Activated CD4-positive, alpha-beta T cell treated with anti-CD3 and anti-CD28 coated beads for 24 hours (primary cell): ENCODE data around the gene PFKL.
"Not testable (repeated sequence)": the region's sequence is repeated elsewhere in the genome, so short reads cannot be mapped to it uniquely, and the experiment has no call there.

ENCODE experiments used
- DNase-seq, 2 donors: peaks; one replicate each; pipeline ENCODE4 v3.0.0-alpha.2; 2020; ENCODE audit warnings: low read depth in 2 of 2

PFKL gene

DNA sequence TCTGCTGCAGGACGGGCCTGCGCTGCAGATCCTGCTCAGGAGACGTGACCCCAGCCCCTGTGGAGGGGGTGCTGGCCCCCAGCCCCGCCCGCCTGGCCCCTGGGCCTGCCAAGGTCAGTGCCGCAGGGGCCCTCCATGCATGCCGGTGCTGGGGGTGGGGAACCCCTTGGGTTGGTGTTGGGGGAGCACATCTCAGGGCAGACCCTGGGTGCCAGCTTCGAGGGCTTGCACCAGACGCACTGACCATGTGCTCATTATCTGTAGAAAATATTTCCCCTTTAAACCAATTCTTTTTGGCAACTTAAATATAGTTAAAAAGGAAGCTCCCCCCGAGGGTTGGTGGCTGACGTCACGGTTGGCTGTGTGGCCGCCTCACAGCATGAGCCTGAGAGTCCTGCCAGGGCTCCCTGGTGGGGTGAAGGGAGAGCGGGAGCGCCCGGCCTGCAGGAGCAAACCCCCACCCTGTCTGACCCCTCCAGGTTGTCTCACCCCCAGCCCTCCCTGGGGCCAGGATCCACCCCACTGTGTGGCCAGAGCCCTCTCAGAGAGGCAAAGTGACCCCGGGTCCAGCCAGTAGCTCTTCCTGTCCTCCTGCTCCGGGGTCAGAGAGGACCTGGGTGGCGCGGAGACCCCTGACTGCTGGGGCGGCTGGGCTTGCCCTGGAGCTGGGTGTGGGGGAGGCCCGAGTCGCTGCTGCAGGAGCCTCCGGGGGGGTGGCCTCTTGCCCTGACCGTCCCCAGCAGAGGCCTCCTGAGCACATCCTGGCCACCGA, 5.3 kb upstream of the PFKL start:
- no peak for DNase-seq

GRCh38 chr21:44295163-44295573, 4.7 kb upstream of the PFKL start:
- no peak for DNase-seq

- no peak for DNase-seq
These were observed 4.2 kb upstream of the PFKL start for GRCh38 chr21:44295646-44296045.

DNA sequence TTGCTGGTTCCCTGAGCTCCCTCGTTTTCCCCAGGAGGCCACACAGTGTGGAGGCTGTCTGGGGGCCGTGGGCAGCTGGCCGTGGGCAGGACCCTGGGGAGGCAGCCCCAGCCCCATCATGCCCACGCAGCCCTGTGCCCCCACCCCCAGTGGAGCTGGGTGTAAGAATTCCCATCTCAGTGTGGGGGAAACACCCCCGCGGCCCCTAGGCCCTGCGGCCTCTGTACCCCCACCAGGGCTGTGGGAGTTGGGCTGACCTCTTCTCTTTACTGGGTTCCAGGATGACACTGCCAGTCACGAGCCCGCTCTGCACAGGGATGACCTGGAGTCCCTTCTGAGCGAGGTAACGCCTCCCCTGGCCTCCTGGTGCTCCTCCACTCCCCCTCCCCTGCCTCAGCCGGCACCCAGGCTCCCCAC, 3.7 kb upstream of the PFKL start:
- no peak for DNase-seq

- DNase-seq = no peak
These were observed 2.9 kb upstream of the PFKL start for GRCh38 chr21:44296916-44297315.

DNA sequence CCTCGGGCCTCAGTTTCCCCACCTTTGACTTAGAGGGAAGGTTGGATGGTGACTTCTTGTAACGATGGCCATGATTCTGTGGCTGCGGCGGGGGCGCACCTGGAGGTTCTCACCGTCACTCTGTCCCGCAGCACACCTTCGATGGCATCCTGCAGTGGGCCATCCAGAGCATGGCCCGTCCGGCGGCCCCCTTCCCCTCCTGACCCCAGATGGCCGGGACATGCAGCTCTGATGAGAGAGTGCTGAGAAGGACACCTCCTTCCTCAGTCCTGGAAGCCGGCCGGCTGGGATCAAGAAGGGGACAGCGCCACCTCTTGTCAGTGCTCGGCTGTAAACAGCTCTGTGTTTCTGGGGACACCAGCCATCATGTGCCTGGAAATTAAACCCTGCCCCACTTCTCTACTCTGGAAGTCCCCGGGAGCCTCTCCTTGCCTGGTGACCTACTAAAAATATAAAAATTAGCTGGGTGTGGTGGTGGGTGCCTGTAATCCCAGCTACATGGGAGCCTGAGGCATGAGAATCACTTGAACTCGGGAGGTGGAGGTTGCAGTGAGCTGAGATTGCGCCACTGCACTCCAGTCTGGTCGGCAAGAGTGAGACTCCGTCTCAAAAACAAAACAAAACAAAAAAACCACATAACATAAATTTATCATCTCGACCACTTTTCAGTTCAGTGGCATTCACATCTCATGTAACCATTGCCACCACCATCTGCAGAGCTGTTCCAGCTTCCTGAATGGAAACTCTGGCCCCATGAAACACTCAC, 2.1 kb upstream of the PFKL start:
- peak; percentile 64 to 70 for DNase-seq

GRCh38 chr21:44298301-44298700, 1.6 kb upstream of the PFKL start:
- DNase-seq = no peak

DNA sequence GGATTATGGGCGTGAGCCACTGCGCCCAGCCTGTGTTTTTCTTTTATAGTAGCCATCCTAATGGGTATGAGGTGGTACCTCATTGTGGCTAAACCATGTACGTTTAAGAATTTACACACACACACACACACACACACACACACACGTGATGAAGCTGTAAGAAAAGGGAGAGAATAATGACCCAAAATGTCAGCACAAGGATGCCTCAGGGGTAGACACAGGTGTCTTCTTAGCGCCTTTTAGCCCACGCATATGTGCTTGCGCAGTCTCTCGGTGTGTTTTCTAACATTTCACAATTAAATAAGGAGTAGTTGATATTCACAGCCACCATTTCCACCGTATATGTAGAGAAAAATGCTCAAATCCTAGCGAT, 782 bp upstream of the PFKL start:
- no peak for DNase-seq

GRCh38 chr21:44300262-44300959, 558 bp downstream of the PFKL start:
- peak; percentile 29 to 64 for DNase-seq

GRCh38 chr21:44301141-44301540, 1.3 kb downstream of the PFKL start:
- DNase-seq = no peak

GRCh38 chr21:44301961-44302406, 2.1 kb downstream of the PFKL start:
- DNase-seq = no peak

GRCh38 chr21:44302573-44303401, 2.9 kb downstream of the PFKL start:
- DNase-seq = not testable (repeated sequence)

GRCh38 chr21:44303490-44303981, 3.7 kb downstream of the PFKL start:
- DNase-seq = no peak

- DNase-seq = no peak
These were observed 4.3 kb downstream of the PFKL start for GRCh38 chr21:44304011-44304616.

GRCh38 chr21:44304877-44305293, 5.0 kb downstream of the PFKL start:
- peak; percentile 29 to 39 for DNase-seq

GRCh38 chr21:44305691-44306090, 5.8 kb downstream of the PFKL start:
- no peak for DNase-seq

DNA sequence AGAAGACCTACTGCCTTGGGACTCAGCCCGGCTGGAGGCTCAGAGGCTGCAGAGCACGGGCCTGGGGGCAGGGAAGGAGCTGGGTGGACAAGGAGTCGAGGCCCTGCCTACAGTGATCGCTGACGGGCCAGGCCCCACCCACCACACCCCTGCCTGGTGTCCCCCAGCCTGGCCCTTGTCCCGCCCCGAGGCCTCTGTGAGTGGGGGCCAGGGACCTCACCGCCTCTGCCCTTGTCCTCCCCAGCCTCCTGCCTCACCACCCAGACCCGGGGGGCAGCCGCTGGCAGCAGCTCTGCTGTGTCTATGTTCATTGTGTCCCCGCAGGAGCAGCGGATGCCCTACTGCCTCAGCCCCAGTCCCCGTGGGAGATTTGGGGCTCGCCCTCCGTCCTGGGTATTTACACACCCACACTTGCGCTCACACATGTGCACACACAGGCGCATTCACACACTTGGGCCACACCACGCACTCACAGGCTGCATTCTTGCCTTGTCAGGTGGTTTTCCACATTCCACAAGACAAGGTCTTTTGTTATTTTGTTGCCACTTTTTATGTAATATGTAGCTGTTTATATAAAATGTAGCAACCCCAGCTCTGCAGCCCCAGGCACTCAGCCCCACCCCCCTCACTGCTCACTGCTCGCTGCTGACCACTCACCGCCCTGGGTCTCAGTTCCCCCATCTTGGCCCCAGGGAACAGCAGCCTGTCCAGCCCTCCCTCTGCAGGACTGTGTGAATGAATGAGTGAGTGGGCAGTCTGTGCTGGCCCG, 7.3 kb downstream of the PFKL start:
- DNase-seq = no peak

DNA sequence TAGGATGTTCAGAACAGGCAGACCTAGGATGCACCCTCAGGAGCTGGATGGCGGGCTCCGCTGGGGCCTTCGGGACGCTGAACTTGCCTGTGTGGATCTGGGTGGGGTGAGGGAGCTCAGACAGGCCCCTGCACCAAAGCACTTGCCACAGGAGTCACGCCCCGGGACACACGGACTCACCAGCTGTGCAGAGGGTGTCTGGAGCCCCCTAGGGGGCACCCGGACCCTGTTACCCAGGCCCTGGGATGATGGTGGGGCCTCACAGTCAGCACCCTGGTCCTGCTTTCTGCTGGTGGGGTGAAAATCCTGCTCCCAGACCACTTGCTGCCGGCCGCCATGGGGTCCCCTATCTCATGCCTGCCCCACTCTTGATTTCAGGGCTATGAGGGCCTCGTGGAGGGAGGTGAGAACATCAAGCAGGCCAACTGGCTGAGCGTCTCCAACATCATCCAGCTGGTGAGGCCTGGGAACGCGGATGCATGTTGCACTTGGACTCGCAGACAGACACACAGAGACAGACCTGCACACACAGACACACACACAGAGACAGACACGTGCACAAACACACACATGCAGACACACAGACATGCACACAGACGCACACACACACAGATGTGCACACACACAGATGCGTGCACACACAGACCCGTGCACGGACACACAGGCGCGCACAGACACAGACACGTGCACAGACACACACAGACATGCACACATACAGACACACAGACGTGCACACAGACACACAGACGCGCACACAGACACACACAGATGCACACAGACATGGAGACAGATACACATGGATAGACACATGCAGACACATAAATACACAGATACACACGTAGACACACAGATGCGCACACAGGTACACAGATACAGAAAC, 11.0 kb downstream of the PFKL start:
- no peak for DNase-seq

DNA sequence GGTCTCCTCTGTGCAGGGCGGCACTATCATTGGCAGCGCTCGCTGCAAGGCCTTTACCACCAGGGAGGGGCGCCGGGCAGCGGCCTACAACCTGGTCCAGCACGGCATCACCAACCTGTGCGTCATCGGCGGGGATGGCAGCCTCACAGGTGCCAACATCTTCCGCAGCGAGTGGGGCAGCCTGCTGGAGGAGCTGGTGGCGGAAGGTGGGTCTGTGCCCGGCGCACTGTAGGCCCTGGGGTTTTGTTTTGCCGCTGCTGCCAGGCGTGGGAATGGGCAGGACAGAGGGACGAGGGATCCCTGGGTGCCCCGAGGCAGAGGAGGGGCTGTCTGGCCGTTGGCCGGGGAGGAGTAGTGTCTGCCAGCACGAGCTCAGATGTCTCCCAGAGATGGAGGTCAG, 12.2 kb downstream of the PFKL start:
- no peak for DNase-seq
